Thymus (tissue), 11 donors: ENCODE results near the gene SPTA1. TPM values are rescaled to one million over a fixed set of nuclear protein-coding genes. Genes with fewer than 3 reads are reported as not detected.
"Not testable (repeated sequence)": the region's sequence is repeated elsewhere in the genome, so short reads cannot be mapped to it uniquely, and the experiment has no call there.

Source experiments
- DNase-seq, 9 donors: peaks; one replicate each; pipeline ENCODE4 v3.0.0-alpha.2; 2013; ENCODE audit warnings: low spot score in 9 of 9, low read depth in 6 of 9, missing footprints in 1 of 9
- H3K27ac ChIP-seq, 2 donors: one replicate each; pipeline ENCODE4 v1.5.1; 2013; ENCODE audit warnings: control low read depth in 1 of 2, low read depth in 1 of 2, low read length in 1 of 2, mild to moderate bottlenecking in 1 of 2, moderate library complexity in 1 of 2
- H3K27me3 ChIP-seq, 2 donors: one replicate each; pipeline ENCODE4 v1.5.1; 2013; ENCODE audit warnings: low read length in 1 of 2; ENCODE audit not compliant: control insufficient read depth in 2 of 2, insufficient read depth in 1 of 2
- H3K36me3 ChIP-seq, 2 donors: one replicate each; pipeline ENCODE4 v1.5.1; 2013; ENCODE audit warnings: low read length in 1 of 2, mild to moderate bottlenecking in 1 of 2, moderate library complexity in 1 of 2; ENCODE audit not compliant: control insufficient read depth in 2 of 2, insufficient read depth in 2 of 2
- H3K4me1 ChIP-seq, 2 donors: one replicate each; pipeline ENCODE4 v1.5.1; 2013; ENCODE audit warnings: low read length in 2 of 2; ENCODE audit not compliant: control insufficient read depth in 2 of 2, insufficient read depth in 2 of 2
- H3K4me3 ChIP-seq, 2 donors: one replicate each; pipeline ENCODE4 v1.5.1; 2013; ENCODE audit warnings: low read length in 2 of 2, control low read depth in 1 of 2, mild to moderate bottlenecking in 1 of 2
- H3K9me3 ChIP-seq, 2 donors: one replicate each; pipeline ENCODE4 v1.5.1; 2013; ENCODE audit warnings: low read length in 1 of 2, mild to moderate bottlenecking in 1 of 2; ENCODE audit not compliant: control insufficient read depth in 2 of 2, insufficient read depth in 1 of 2
- WGBS: extraction: QIAGEN DNeasy Blood & Tissue Kit; methylation state at CpG from one replicate; pipeline ENCODE4 v1.1.7; 2013; 5-methylcytosine and 5-hydroxymethylcytosine counted together
- polyA plus RNA-seq: library from polyadenylated mRNA; stranded (reverse); fragments of 200-250 nt; gene quantifications from one replicate; pipeline ENCODE4 v1.2.3, GENCODE V29; 2013
- total RNA-seq: library from RNA; stranded (reverse); fragments of 120-200 nt; gene quantifications from one replicate; pipeline ENCODE4 v1.2.4, GENCODE V29; 2013
- donor health status: healthy.

The SPTA1 gene
- total and polyA plus RNA-seq, 2 donors = 0.41 to 4.6 TPM

DNA sequence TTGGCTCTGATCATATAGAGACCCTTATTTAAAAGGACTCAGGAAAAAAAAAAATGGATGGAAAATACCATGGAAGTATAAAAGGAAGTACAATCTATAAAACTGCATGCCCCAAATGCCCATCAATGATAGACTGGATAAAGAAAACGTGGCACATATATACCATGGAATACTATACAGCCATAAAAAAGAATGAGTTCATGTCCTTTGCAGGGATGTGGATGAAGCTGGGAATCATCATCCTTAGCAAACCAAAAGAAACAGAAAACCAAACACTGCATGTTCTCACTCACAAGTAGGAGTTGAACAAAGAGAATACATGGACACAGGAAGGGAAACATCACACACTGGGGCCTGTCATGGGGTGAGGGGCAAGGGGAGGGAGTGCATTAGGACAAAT, 4.6 kb upstream of the SPTA1 start:
- H3K4me3 ChIP-seq, H3K27ac ChIP-seq, H3K4me1 ChIP-seq, H3K36me3 ChIP-seq, H3K27me3 ChIP-seq, H3K9me3 ChIP-seq, DNase-seq: not testable (repeated sequence)
- WGBS = 85% methylated on average over 1 of the region's 1 CpG

DNA sequence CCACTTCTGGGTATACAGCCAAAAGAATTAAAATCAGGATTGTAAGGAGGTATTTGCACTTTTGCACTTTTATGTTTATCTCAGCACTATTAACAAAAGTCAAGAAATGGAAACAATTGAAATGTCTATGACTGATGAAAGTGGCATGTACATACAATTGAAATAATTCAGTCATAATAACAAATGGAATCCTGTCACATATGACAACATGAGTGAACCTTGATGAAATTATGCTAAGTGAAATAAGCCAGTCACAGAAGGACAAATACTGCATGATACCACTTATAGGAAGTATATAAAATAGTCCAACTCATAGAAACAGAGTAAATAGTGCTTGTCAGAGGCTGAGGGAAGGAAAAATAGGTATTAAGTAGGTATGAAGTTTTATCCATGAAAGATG, 3.4 kb upstream of the SPTA1 start:
- Histone ChIP-seq H3K36me3 (no peaks in the 10 kb centered on the region), H3K4me3 (no peak overlapping the region), H3K9me3 (no peaks in the 10 kb centered on the region), H3K4me1 (no peaks in the 10 kb centered on the region), H3K27me3 (no peaks in the 10 kb centered on the region), H3K27ac (no peak overlapping the region)
- DNase-seq = no peak

GRCh38 chr1:158689110-158689509, 2.6 kb upstream of the SPTA1 start:
- H3K27me3 ChIP-seq = no peaks in the 10 kb centered on the region
- no peak overlapping the region for H3K27ac ChIP-seq
- H3K9me3 ChIP-seq = no peaks in the 10 kb centered on the region
- DNase-seq = no peak
- H3K36me3 ChIP-seq = no peaks in the 10 kb centered on the region
- H3K4me3 ChIP-seq = no peak overlapping the region
- no peaks in the 10 kb centered on the region for H3K4me1 ChIP-seq
- WGBS = 97% methylated on average over 1 of the region's 1 CpG

DNA sequence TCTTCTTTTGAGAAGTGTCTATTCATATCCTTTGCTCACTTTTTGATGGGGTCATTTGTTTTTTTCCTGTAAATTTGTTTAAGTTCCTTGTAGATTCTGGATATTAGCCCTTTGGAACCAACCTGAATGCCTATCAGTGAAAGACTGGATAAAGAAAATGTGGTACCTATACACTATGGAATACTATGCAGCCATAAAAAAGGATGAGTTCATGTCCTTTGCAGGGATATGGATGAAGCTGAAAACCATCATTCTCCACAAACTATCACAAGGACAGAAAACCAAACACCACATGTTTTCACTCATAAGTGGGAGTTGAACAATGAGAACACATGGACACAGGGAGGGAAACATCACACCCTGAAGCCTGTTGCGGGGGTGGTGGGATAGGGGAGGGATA, 1.8 kb upstream of the SPTA1 start:
- 100% methylated on average over 1 of the region's 1 CpG for WGBS

GRCh38 chr1:158687037-158687436, 522 bp upstream of the SPTA1 start:
- Histone ChIP-seq H3K9me3 (no peaks in the 10 kb centered on the region), H3K4me3 (no peak overlapping the region), H3K36me3 (no peaks in the 10 kb centered on the region), H3K27me3 (no peaks in the 10 kb centered on the region), H3K27ac (no peak overlapping the region), H3K4me1 (no peaks in the 10 kb centered on the region)
- DNase-seq = no peak

More for the DNA sequence above, 1.8 kb upstream of the SPTA1 start:
- not testable (repeated sequence) for H3K9me3 ChIP-seq, H3K27ac ChIP-seq, H3K36me3 ChIP-seq, DNase-seq, H3K27me3 ChIP-seq, H3K4me3 ChIP-seq, H3K4me1 ChIP-seq

DNA sequence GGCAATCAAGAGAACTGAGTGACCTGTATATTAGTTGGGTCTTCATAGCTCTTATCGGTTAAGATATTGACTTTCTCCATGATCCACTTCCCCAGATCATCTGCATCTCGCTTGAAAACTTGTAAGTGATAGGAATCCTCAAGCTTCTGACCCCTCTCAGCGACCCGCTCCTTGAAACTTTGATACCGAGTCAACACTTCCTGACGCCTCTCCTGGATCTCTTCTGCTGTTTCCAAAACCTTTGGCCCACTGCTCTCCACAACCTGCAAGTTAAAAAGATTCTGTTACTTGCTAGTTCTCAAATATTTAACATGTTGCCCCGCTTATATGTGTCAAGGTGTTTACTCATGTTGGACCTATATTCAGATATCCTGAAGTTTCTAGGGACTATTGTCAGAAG, 1.4 kb downstream of the SPTA1 start:
- Histone ChIP-seq H3K27me3 (no peaks in the 10 kb centered on the region), H3K4me3 (no peak overlapping the region), H3K27ac (no peak overlapping the region), H3K9me3 (no peaks in the 10 kb centered on the region), H3K36me3 (no peaks in the 10 kb centered on the region), H3K4me1 (no peaks in the 10 kb centered on the region)
- no peak for DNase-seq
- WGBS = 83% methylated on average over 7 of the region's 7 CpGs

DNA sequence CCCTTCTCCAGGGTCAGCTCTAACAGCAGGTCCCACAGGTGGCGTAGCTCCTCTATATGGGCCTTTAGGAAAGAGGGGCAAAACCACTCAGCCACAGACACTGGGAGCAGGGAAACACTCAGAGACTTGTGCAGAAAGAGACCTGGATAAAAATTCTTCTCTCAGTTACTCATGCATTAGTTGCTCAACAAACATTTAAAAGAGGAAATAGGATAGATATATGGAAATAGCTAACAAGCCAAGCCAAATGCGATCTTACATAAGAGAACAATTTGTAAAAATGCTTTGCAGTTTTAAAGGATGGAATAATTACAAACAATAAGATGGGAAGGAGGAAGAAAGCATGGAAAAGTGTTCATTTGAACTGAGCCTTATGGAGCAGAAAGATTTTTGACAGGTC, 4.9 kb downstream of the SPTA1 start:
- H3K27ac ChIP-seq = no peak overlapping the region
- no peaks in the 10 kb centered on the region for H3K9me3 ChIP-seq
- H3K36me3 ChIP-seq = no peaks in the 10 kb centered on the region
- H3K4me1 ChIP-seq = no peaks in the 10 kb centered on the region
- H3K27me3 ChIP-seq = no peaks in the 10 kb centered on the region
- 98% methylated on average over 2 of the region's 2 CpGs for WGBS
- DNase-seq = no peak
- no peak overlapping the region for H3K4me3 ChIP-seq

GRCh38 chr1:158679289-158679688, 7.2 kb downstream of the SPTA1 start:
- H3K36me3 ChIP-seq = no peaks in the 10 kb centered on the region
- no peak overlapping the region for H3K4me3 ChIP-seq
- no peaks in the 10 kb centered on the region for H3K27me3 ChIP-seq
- no peak for DNase-seq
- no peaks in the 10 kb centered on the region for H3K9me3 ChIP-seq
- 96% methylated on average over 1 of the region's 1 CpG for WGBS
- peaks cover 0 to 3% of the 10 kb centered on the region in 2 donors for H3K4me1 ChIP-seq
- no peak overlapping the region for H3K27ac ChIP-seq

DNA sequence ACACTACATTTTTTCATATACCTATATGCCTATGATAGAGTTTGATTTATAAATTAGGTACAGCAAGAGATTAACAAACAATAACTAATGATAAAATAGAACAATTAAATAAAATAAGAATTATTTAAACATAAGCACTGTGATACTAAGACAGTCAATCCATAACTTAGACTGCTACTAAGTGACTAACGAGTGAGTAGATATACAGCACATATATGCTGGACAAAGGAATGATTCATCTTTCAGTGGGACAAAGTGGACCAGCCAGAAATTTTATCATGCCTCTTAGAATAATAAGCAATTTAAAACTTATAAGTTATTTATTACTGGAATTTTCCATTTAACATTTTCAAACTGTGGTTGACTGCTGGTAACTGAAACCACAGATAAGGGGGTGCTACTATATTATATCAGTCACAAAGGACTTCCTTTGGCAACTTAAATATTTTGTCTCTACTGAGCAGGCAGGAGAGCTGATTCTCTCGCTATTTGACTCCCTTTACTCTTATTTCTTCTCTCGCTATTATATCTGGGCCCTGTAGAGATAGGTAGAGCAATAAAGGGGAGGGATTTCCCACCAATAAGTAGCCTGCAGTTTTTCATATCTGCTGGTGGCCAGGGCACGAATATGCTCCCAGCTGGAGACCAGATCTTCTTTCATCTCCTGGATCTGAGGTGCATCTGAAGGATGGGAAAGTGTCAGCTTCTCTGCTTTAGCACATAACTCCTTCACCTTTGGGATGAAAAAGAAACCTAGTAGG, 10.8 kb downstream of the SPTA1 start:
- H3K9me3 ChIP-seq = no peaks in the 10 kb centered on the region
- H3K27me3 ChIP-seq = no peaks in the 10 kb centered on the region
- 75% methylated on average over 4 of the region's 4 CpGs for WGBS
- peaks cover 0 to 3% of the 10 kb centered on the region in 2 donors for H3K4me1 ChIP-seq
- no peaks in the 10 kb centered on the region for H3K36me3 ChIP-seq
- H3K27ac ChIP-seq = no peak overlapping the region
- DNase-seq = no peak
- no peak overlapping the region for H3K4me3 ChIP-seq
